Thyroid gland (tissue), 4 donors: Measurements from ENCODE around the gene TMIGD3.

Experiments
- POLR2A ChIP-seq, 2 donors: fragments of 450-650 bp; IDR thresholded peaks; one replicate each; pipeline ENCODE4 v1.6.1; 2017; ENCODE audit warnings: antibody characterized with exemption in 2 of 2, mild to moderate bottlenecking in 2 of 2, moderate library complexity in 1 of 2
- TF ChIP-seq, protein P1 (sequence below), 6 experiments: fragments of 200-600 bp in 3 of 6; fragments of 450-650 bp in 3 of 6; sonication (generic) in 3 of 6; IDR thresholded peaks; one replicate each; pipeline ENCODE4 v1.5.1; 2016 to 2019; ENCODE audit warnings: antibody characterized with exemption in 6 of 6, mild to moderate bottlenecking in 2 of 6, inconsistent platforms in 1 of 6, moderate library complexity in 1 of 6

DNA sequence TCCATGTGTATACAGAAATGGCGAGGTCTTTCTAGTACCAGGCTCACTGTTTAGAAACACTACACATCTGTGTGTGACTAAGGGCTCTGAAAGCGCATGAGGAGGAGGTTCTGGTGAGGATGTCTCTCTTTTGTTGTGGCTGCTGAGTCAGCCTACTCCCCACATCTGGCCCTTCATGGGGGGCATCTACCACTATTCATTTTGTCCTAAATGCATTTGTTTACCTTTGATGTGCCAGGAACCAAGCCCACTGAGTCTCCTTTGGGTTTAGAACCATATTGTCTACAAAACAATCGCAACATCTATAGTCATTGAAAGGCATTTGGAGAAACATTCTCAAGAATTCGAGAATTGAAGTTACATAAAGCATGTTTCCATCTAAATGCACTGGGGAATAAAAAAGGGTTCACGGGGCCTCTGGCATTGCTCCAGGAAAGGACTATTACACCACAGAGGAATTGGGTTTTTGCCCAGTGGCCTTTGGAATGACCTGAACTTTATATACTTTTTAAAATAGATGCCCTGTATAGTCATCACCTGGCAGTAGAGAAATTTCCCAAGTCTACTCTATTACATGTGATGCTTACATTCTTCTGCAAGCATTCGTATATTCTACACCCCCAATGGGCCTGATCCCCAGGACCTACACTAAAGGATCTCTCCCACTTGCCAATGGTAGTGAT is 35.1 kb upstream of the TMIGD3 start:
- TF ChIP-seq, protein P1, sequence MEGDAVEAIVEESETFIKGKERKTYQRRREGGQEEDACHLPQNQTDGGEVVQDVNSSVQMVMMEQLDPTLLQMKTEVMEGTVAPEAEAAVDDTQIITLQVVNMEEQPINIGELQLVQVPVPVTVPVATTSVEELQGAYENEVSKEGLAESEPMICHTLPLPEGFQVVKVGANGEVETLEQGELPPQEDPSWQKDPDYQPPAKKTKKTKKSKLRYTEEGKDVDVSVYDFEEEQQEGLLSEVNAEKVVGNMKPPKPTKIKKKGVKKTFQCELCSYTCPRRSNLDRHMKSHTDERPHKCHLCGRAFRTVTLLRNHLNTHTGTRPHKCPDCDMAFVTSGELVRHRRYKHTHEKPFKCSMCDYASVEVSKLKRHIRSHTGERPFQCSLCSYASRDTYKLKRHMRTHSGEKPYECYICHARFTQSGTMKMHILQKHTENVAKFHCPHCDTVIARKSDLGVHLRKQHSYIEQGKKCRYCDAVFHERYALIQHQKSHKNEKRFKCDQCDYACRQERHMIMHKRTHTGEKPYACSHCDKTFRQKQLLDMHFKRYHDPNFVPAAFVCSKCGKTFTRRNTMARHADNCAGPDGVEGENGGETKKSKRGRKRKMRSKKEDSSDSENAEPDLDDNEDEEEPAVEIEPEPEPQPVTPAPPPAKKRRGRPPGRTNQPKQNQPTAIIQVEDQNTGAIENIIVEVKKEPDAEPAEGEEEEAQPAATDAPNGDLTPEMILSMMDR (IDR thresholded peaks at IDR 0.05) = no peak
- no peak for TF ChIP-seq POLR2A (IDR thresholded peaks at IDR 0.05)
